ENCODE results near the gene ECI1.

The ECI1 gene

GRCh38 chr16:2197765-2198164 lies 53.6 kb downstream of the ECI1 start:
- DNase-seq (ENCODE audit: low read depth in 1 of 2, low spot score in 1 of 2) = no peak

DNA sequence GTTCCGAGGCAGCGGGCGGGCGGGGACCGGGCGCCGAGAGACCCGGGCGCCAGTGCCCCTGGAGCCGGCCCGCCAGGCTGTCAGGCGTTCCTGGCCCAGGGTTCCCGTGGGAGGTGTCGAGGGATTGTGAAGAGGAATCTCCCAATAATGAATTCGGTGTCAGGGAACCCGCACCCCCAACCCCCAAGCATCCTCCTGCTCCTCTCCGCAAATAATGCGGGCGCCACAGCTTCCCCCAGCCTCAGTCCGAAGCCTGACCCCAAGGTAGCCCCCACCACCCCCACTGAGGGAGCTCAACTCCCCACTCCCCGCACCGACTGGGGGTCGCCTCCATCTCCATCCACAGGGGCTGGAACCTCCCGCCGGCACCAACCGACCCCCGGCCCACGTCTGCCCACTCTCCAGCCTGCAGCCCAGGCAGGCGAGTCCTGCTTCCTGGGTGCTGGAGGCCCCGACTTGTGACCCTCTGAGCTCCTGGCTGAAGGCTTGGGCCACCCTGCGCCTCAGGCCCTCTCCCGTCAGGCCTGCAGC lies 54.3 kb downstream of the ECI1 start:
- DNase-seq (ENCODE audit: low read depth in 1 of 2, low spot score in 1 of 2) = no peak

- no peak for DNase-seq (ENCODE audit: low read depth in 1 of 2, low spot score in 1 of 2)
Observed at GRCh38 chr16:2196162-2196980, 55.0 kb downstream of the ECI1 start, which contains the start of gene CASKIN1. Gene CASKIN1 (minus strand): TSS chr16:2196605. CDS start chr16:2196432, 173 bp downstream.

DNA sequence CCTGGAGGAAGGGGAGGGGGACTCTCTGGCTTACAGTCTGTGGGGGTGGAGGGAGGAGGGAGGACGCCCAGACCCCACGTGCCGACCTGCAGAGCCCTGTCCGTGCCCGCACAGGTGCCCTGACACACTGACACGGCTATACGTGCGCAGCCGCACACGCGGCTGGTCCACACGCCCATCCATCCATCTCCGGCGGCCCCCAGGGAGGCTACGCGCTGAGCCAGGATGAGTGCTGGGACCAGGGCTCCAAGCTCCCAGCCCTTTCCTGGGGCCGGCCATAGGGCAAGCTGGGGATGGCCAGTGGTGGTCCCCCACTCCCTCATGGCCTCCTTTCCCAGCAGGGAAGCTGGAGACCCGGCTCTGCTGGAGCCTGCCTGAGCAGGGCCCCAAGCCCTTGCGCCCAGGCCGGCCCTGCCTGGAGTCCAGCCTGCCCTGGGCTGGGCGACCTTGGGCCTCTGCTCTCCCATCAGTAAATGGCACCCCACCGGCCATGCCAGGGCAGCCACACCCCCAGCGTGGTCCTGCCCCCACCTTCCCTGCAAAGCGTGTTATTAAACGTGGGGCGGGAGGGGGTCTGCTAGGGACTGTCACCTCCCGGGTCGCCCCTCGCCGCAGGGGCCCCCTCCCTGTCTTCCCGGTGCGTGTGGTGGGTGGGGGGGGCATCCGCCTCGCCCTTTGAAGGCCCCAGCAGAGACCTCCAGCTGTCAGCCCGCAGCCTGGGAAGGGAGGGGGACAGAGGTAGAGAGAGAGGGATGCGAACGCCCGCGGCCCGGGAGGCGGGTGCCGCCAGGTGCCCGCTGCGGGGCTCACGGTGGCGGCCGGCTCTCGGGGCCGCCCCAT lies 55.8 kb downstream of the ECI1 start:
- no peak for DNase-seq (ENCODE audit: low read depth in 1 of 2, low spot score in 1 of 2)

DNA sequence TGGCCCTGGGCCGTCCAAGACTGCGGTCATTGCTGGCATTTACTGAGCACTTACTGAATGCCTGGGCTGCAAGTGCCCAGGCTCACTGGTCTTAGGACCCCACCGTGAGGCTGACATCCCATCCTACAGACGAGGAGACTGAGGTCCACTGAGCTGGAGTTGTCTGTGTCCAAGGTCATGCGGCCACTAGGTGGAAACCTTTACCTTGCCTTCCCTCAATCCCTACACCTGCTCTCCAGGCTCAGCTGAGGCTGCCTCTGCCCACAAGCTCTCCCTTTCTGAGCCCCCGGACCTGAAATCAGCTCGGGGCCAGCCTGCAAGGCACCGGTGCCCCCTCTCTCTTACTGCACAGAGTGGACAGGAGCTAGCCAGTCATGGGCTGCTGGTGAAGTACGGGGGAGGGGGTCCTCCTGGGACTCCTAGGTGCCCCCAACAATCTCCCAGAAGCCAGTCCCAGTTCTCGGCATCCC lies 56.5 kb downstream of the ECI1 start:
- no peak for DNase-seq (ENCODE audit: low read depth in 1 of 2, low spot score in 1 of 2)

GRCh38 chr16:2194166-2194834 lies 57.1 kb downstream of the ECI1 start:
- no peak for DNase-seq (ENCODE audit: low read depth in 1 of 2, low spot score in 1 of 2)

- no peak for DNase-seq (ENCODE audit: low read depth in 1 of 2, low spot score in 1 of 2)
Observed at GRCh38 chr16:2191446-2191706, 60.0 kb downstream of the ECI1 start.

- no peak for DNase-seq (ENCODE audit: low read depth in 1 of 2, low spot score in 1 of 2)
Observed at GRCh38 chr16:2190659-2191445, 60.5 kb downstream of the ECI1 start.

GRCh38 chr16:2190002-2190658 lies 61.3 kb downstream of the ECI1 start:
- no peak for DNase-seq (ENCODE audit: low read depth in 1 of 2, low spot score in 1 of 2)
